Ammon's horn (tissue), 1 donor: ENCODE measurements around the gene SPRR2G.
"Not testable (repeated sequence)": the region's sequence is repeated elsewhere in the genome, so short reads cannot be mapped to it uniquely, and the experiment has no call there.

Source experiments
- DNase-seq: peaks from one replicate; pipeline ENCODE4 v3.0.0-alpha.2; 2016; ENCODE audit warnings: low spot score

The SPRR2G gene

GRCh38 chr1:153150846-153151245 is at the start of gene SPRR2G:
Gene SPRR2G (minus strand): TSS chr1:153150890. CDS start chr1:153150110, 780 bp downstream.
- DNase-seq, result no peak

- DNase-seq, result no peak
Measured at GRCh38 chr1:153195216-153195615, 44.5 kb upstream of the SPRR2G start.

GRCh38 chr1:153194331-153195050 is 43.8 kb upstream of the SPRR2G start:
- no peak for DNase-seq

GRCh38 chr1:153192697-153193096 is 42.0 kb upstream of the SPRR2G start:
- no peak for DNase-seq

- DNase-seq, result no peak
Measured at GRCh38 chr1:153190373-153190772, 39.7 kb upstream of the SPRR2G start.

- not testable (repeated sequence) for DNase-seq
Measured at GRCh38 chr1:153188301-153188700, 37.6 kb upstream of the SPRR2G start.

GRCh38 chr1:153180556-153180955 is 29.9 kb upstream of the SPRR2G start:
- no peak for DNase-seq

- no peak for DNase-seq
Measured at GRCh38 chr1:153178922-153179321, 28.2 kb upstream of the SPRR2G start.

GRCh38 chr1:153174624-153175023 is 23.9 kb upstream of the SPRR2G start:
- DNase-seq, result no peak

- no peak for DNase-seq
Measured at GRCh38 chr1:153168686-153169085, 18.0 kb upstream of the SPRR2G start.

- DNase-seq, result no peak
Measured at GRCh38 chr1:153155541-153155940, 4.9 kb upstream of the SPRR2G start.

- DNase-seq, result no peak
Measured at GRCh38 chr1:153152481-153152880, 1.8 kb upstream of the SPRR2G start.

GRCh38 chr1:153141377-153141776 is 9.3 kb downstream of the SPRR2G start:
- DNase-seq, result no peak

GRCh38 chr1:153140484-153140883 is 10.2 kb downstream of the SPRR2G start:
- no peak for DNase-seq

GRCh38 chr1:153133743-153134142 is 16.9 kb downstream of the SPRR2G start:
- DNase-seq, result no peak

GRCh38 chr1:153133267-153133666 is 17.4 kb downstream of the SPRR2G start:
- no peak for DNase-seq

GRCh38 chr1:153128688-153129087 is 22.0 kb downstream of the SPRR2G start:
- DNase-seq, result not testable (repeated sequence)

GRCh38 chr1:153127296-153127695 is 23.4 kb downstream of the SPRR2G start:
- DNase-seq, result no peak

GRCh38 chr1:153125536-153125935 is 25.2 kb downstream of the SPRR2G start:
- no peak for DNase-seq

GRCh38 chr1:153123793-153124192 is 26.9 kb downstream of the SPRR2G start:
- DNase-seq, result not testable (repeated sequence)

GRCh38 chr1:153122831-153123421 is 27.8 kb downstream of the SPRR2G start:
- DNase-seq, result no peak

- no peak for DNase-seq
Measured at GRCh38 chr1:153120945-153121344, 29.7 kb downstream of the SPRR2G start.

GRCh38 chr1:153119491-153119971 is 31.2 kb downstream of the SPRR2G start:
- DNase-seq, result no peak

- DNase-seq, result not testable (repeated sequence)
Measured at GRCh38 chr1:153115264-153115663, 35.4 kb downstream of the SPRR2G start.
